ENCODE measurements around the gene C4orf33. TPM values are rescaled to one million over a fixed set of nuclear protein-coding genes. Genes with fewer than 3 reads are reported as not detected.

The C4orf33 gene
- polyA plus RNA-seq, 1 donor from 2014 or later = 42.2 TPM

GRCh38 chr4:129109965-129110824 is 14.2 kb downstream of the C4orf33 start:
- H3K9ac ChIP-seq (ENCODE audit: low read length) = no peak overlapping the region
- H3K4me2 ChIP-seq (ENCODE audit: low read length) = no peak overlapping the region
- H3K9me3 ChIP-seq (ENCODE audit: low read length) = no peaks in the 10 kb centered on the region
- no peaks in the 10 kb centered on the region for H4K20me1 ChIP-seq (ENCODE audit: insufficient read depth)
- TF ChIP-seq EZH2 (IDR thresholded peaks at IDR 0.05; ENCODE audit: borderline replicate concordance, insufficient read depth, low read length, poor library complexity, severe bottlenecking) = no peak
- no peaks in the 10 kb centered on the region for H3K36me3 ChIP-seq (ENCODE audit: insufficient read depth, low read length)
- H3K27me3 ChIP-seq (ENCODE audit: insufficient read depth, low read depth, low read length) = no peaks in the 10 kb centered on the region
- no peak overlapping the region for H3K27ac ChIP-seq (ENCODE audit: low read length)
- no peak overlapping the region for H3K4me3 ChIP-seq (ENCODE audit: low read length)
- H3K79me2 ChIP-seq (replicated peaks; ENCODE audit: insufficient read depth, low read length) = no peaks in the 10 kb centered on the region
- peaks cover 4% of the 10 kb centered on the region for H3F3A ChIP-seq (ENCODE audit: insufficient read depth, low read length, poor library complexity, severe bottlenecking)
- H2AFZ ChIP-seq (ENCODE audit: low read depth, low read length) = no peak overlapping the region
- no peaks in the 10 kb centered on the region for H3K9me2 ChIP-seq (ENCODE audit: insufficient read depth, low read length)

GRCh38 chr4:129110931-129111330 is 15.0 kb downstream of the C4orf33 start:
- H3K4me3 ChIP-seq (ENCODE audit: low read length) = no peak overlapping the region
- no peak overlapping the region for H3K27ac ChIP-seq (ENCODE audit: low read length)
- no peaks in the 10 kb centered on the region for H4K20me1 ChIP-seq (ENCODE audit: insufficient read depth)

GRCh38 chr4:129111919-129112318 is 16.0 kb downstream of the C4orf33 start:
- H3K27me3 ChIP-seq (ENCODE audit: insufficient read depth, low read depth, low read length) = no peaks in the 10 kb centered on the region
- H3K4me2 ChIP-seq (ENCODE audit: low read length) = no peak overlapping the region
- no peaks in the 10 kb centered on the region for H3K36me3 ChIP-seq (ENCODE audit: insufficient read depth, low read length)
- H3K9ac ChIP-seq (ENCODE audit: low read length) = no peak overlapping the region
- H3K79me2 ChIP-seq (replicated peaks; ENCODE audit: insufficient read depth, low read length) = no peaks in the 10 kb centered on the region
- no peaks in the 10 kb centered on the region for H3K9me3 ChIP-seq (ENCODE audit: low read length)
- no peak overlapping the region for H2AFZ ChIP-seq (ENCODE audit: low read depth, low read length)
- H3F3A ChIP-seq (ENCODE audit: insufficient read depth, low read length, poor library complexity, severe bottlenecking) = peaks cover 4% of the 10 kb centered on the region
- H4K20me1 ChIP-seq (ENCODE audit: insufficient read depth) = no peaks in the 10 kb centered on the region
- no peak overlapping the region for H3K4me3 ChIP-seq (ENCODE audit: low read length)
- no peak overlapping the region for H3K27ac ChIP-seq (ENCODE audit: low read length)
- TF ChIP-seq CTCF (IDR thresholded peaks at IDR 0.05; ENCODE audit: poor library complexity, severe bottlenecking) (peak; percentile 34), TAF1 (IDR thresholded peaks at IDR 0.05; ENCODE audit: low read depth) (no peak), EP300 (conservative IDR thresholded peaks at IDR 0.05; ENCODE audit: poor library complexity, severe bottlenecking) (no peak)
- no peaks in the 10 kb centered on the region for H3K9me2 ChIP-seq (ENCODE audit: insufficient read depth, low read length)

More at GRCh38 chr4:129110931-129111330, 15.0 kb downstream of the C4orf33 start:
- H3K27me3 ChIP-seq (ENCODE audit: insufficient read depth, low read depth, low read length) = no peaks in the 10 kb centered on the region
- H3K9ac ChIP-seq (ENCODE audit: low read length) = no peak overlapping the region
- no peak overlapping the region for H2AFZ ChIP-seq (ENCODE audit: low read depth, low read length)
- no peaks in the 10 kb centered on the region for H3K9me3 ChIP-seq (ENCODE audit: low read length)
- H3F3A ChIP-seq (ENCODE audit: insufficient read depth, low read length, poor library complexity, severe bottlenecking) = peaks cover 4% of the 10 kb centered on the region
- no peak for TF ChIP-seq RAD21 (conservative IDR thresholded peaks at IDR 0.05)
- TF ChIP-seq MXI1 (conservative IDR thresholded peaks at IDR 0.05; ENCODE audit: poor library complexity, severe bottlenecking) = no peak
- TF ChIP-seq EP300 (conservative IDR thresholded peaks at IDR 0.05; ENCODE audit: poor library complexity, severe bottlenecking) = no peak
- no peak for TF ChIP-seq CTCF (IDR thresholded peaks at IDR 0.05; ENCODE audit: poor library complexity, severe bottlenecking)
- TF ChIP-seq EZH2 (IDR thresholded peaks at IDR 0.05; ENCODE audit: borderline replicate concordance, insufficient read depth, low read length, poor library complexity, severe bottlenecking) = no peak
- no peaks in the 10 kb centered on the region for H3K79me2 ChIP-seq (replicated peaks; ENCODE audit: insufficient read depth, low read length)
- H3K4me2 ChIP-seq (ENCODE audit: low read length) = no peak overlapping the region
- H3K9me2 ChIP-seq (ENCODE audit: insufficient read depth, low read length) = no peaks in the 10 kb centered on the region
- H3K36me3 ChIP-seq (ENCODE audit: insufficient read depth, low read length) = no peaks in the 10 kb centered on the region
